Smooth muscle cell (in vitro differentiated cells): ENCODE results near the gene COX7A2. TPM values are rescaled to one million over a fixed set of nuclear protein-coding genes. Genes with fewer than 3 reads are reported as not detected.

ENCODE experiments used
- DNase-seq: peaks from one replicate; lab custom pipeline; 2025; ENCODE audit not compliant: unreplicated experiment; lab: John Stamatoyannopoulos, UW
- H2AFZ ChIP-seq: fragments of 200-600 bp; sonication (generic); 2 replicates; pipeline ENCODE4 v1.6.0; 2016; ENCODE audit warnings: antibody characterized with exemption, low read depth, mild to moderate bottlenecking
- H3F3A ChIP-seq: fragments of 200-600 bp; sonication (generic); 2 replicates; pipeline ENCODE4 v1.6.0; 2017; ENCODE audit warnings: antibody characterized with exemption, low read depth
- H3K27ac ChIP-seq: fragments of 200-600 bp; sonication (generic); 2 replicates; pipeline ENCODE4 v1.5.1; 2016; ENCODE audit warnings: low read depth, mild to moderate bottlenecking
- H3K27me3 ChIP-seq: fragments of 200-600 bp; sonication (generic); 2 replicates; pipeline ENCODE4 v1.6.1; 2016; ENCODE audit warnings: low read depth, mild to moderate bottlenecking
- H3K36me3 ChIP-seq: fragments of 200-600 bp; sonication (generic); 2 replicates; pipeline ENCODE4 v1.5.1; 2016; ENCODE audit warnings: low read depth
- H3K4me1 ChIP-seq: fragments of 200-600 bp; sonication (generic); 2 replicates; pipeline ENCODE4 v1.5.1; 2016; ENCODE audit warnings: low read depth
- H3K4me2 ChIP-seq: fragments of 200-600 bp; sonication (generic); 2 replicates; pipeline ENCODE4 v1.6.0; 2016; ENCODE audit warnings: mild to moderate bottlenecking
- H3K4me3 ChIP-seq: fragments of 200-600 bp; sonication (generic); 2 replicates; pipeline ENCODE4 v1.5.1; 2016; ENCODE audit warnings: mild to moderate bottlenecking
- H3K79me2 ChIP-seq: fragments of 200-600 bp; sonication (generic); 2 replicates; pipeline ENCODE4 v1.6.0; 2016; ENCODE audit warnings: low read depth, mild to moderate bottlenecking
- H3K9ac ChIP-seq: fragments of 200-600 bp; sonication (generic); 2 replicates; pipeline ENCODE4 v1.6.0; 2016; ENCODE audit warnings: low read depth
- H3K9me3 ChIP-seq: fragments of 200-600 bp; sonication (generic); replicated peaks from 2 replicates; pipeline ENCODE4 v1.5.1; 2016; ENCODE audit warnings: low read depth
- H4K20me1 ChIP-seq: fragments of 200-600 bp; sonication (generic); 2 replicates; pipeline ENCODE4 v1.6.0; 2016; ENCODE audit warnings: low read depth
- CTCF ChIP-seq: fragments of 200-600 bp; sonication (generic); IDR thresholded peaks from 2 replicates; pipeline ENCODE4 v1.5.1; 2017; ENCODE audit warnings: borderline replicate concordance, mild to moderate bottlenecking, antibody characterized with exemption; ENCODE audit not compliant: insufficient read depth, poor library complexity, severe bottlenecking
- WGBS: methylation state at CpG from one replicate; pipeline ENCODE4 v1.1.7; 2016; ENCODE audit warnings: low lambda C conversion rate; 5-methylcytosine and 5-hydroxymethylcytosine counted together
- polyA plus RNA-seq: library from polyadenylated mRNA; unstranded; fragments of >200 nt; fragmentation: Nextera tagmentation; extraction: Ambion mirVana; gene quantifications from 2 replicates; pipeline ENCODE4 v1.2.1, GENCODE V29; 2016
- total RNA-seq: library from RNA; depleted of rRNA; stranded (reverse); fragments of >200 nt; gene quantifications from 2 replicates; pipeline ENCODE4 v1.2.3, GENCODE V29; 2014

COX7A2 gene
- total and polyA plus RNA-seq, 2 experiments from 2014 or later: 802 to 1,287 TPM

GRCh38 chr6:75286955-75287354 lies 43.4 kb upstream of the COX7A2 start:
- Histone ChIP-seq H3K4me3 (no peak overlapping the region), H3K79me2 (peaks cover 40% of the 10 kb centered on the region), H3K4me2 (no peak overlapping the region), H4K20me1 (peaks cover 21% of the 10 kb centered on the region), H3K9ac (no peak overlapping the region), H3K36me3 (no peaks in the 10 kb centered on the region), H3K4me1 (peaks cover 19% of the 10 kb centered on the region), H3F3A (no peaks in the 10 kb centered on the region), H3K27me3 (no peaks in the 10 kb centered on the region), H2AFZ (no peak overlapping the region), H3K9me3 (no peaks in the 10 kb centered on the region), H3K27ac (peak overlapping the region; percentile 64)
- no peak for DNase-seq
- no peak for TF ChIP-seq CTCF
- WGBS: 94% methylated on average over 2 of the region's 2 CpGs

GRCh38 chr6:75285283-75285639 lies 41.7 kb upstream of the COX7A2 start:
- DNase-seq: no peak
- Histone ChIP-seq H3K4me2 (peak overlapping the region; percentile 98), H2AFZ (peak overlapping the region; percentile 88), H3K4me3 (peak overlapping the region; percentile 90), H3K79me2 (peaks cover 57% of the 10 kb centered on the region), H3K27me3 (no peaks in the 10 kb centered on the region), H3K9me3 (no peaks in the 10 kb centered on the region), H4K20me1 (peaks cover 36% of the 10 kb centered on the region), H3K4me1 (peaks cover 36% of the 10 kb centered on the region), H3F3A (no peaks in the 10 kb centered on the region), H3K36me3 (no peaks in the 10 kb centered on the region), H3K27ac (peak overlapping the region; percentile 77), H3K9ac (peak overlapping the region; percentile 84)
- no peak for TF ChIP-seq CTCF
- WGBS: 6% methylated on average over 6 of the region's 6 CpGs

GRCh38 chr6:75284632-75285282 lies 41.2 kb upstream of the COX7A2 start, which contains the start of gene TMEM30A:
TMEM30A (minus strand) TSS chr6:75284792; CDS start chr6:75284638, 154 bp downstream.
- Histone ChIP-seq H3F3A (no peaks in the 10 kb centered on the region), H3K79me2 (peaks cover 62% of the 10 kb centered on the region), H3K27me3 (no peaks in the 10 kb centered on the region), H3K9ac (peak within 1 kb of the TSS; percentile 93), H4K20me1 (peaks cover 41% of the 10 kb centered on the region), H3K4me3 (peak within 1 kb of the TSS; percentile 90), H3K9me3 (no peaks in the 10 kb centered on the region), H2AFZ (peak within 1 kb of the TSS; percentile 88), H3K4me1 (peaks cover 41% of the 10 kb centered on the region), H3K4me2 (peak within 1 kb of the TSS; percentile 98), H3K27ac (peak within 1 kb of the TSS; percentile 83), H3K36me3 (no peaks in the 10 kb centered on the region)
- no peak for TF ChIP-seq CTCF
- under 1% methylated on average over 55 of the region's 55 CpGs for WGBS
- DNase-seq: peak; percentile 78
